ENCODE data around the gene MAVS. TPM values are rescaled to one million over a fixed set of nuclear protein-coding genes. Genes with fewer than 3 reads are reported as not detected.
"Not testable (repeated sequence)": the region's sequence is repeated elsewhere in the genome, so short reads cannot be mapped to it uniquely, and the experiment has no call there.

The MAVS gene
- total RNA-seq, 1 experiment from 2014 or later = 10.0 TPM

DNA sequence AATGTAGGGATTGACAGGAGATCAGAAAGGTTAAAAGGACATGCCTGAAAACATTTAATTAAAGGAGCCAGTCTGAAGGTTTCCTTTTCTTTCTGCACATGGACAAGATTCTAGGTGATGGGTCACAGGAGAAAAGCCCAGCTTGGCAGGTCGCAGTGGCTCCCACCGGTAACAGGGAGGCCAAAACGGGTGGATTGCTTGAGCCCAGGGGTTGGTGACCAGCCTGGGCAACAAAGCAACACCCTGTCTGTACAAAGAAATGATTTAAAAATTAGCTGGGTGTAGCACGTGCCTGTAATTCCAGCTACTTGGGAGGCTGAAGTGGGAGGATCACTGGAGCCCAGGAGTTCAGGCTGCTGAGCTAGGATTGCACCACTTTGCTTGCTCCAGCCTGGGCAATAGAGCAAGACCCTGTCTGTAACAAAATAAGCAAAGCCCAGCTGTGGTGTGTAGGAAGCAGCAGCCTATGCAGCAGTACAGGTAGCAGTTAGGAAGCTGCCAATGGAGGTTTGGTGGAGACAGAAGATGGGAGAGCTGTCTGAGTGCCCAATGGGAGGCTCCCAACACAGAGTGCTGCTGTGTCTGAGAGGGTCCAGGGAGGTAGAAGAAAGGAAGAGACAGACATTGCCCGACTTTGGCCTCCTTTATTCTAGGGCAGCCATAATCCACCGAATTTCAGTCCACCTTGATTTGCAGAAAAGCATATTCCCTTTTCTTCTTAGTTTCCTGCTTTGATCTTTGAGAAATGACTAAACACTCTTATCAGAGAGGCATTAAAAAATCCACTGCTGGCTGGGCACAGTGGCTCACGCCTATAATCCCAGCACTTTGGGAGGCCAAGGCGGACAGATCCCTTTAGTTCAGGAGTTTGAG lies 33.4 kb upstream of the MAVS start:
- in situ Hi-C loops (cut with HindIII; ENCODE audit: low pct_unique_long_range_greater_than_20kb, low sequenced_read_pairs) = no loop called here
- DNase-seq (ENCODE audit: low read depth) = peak; percentile 39

DNA sequence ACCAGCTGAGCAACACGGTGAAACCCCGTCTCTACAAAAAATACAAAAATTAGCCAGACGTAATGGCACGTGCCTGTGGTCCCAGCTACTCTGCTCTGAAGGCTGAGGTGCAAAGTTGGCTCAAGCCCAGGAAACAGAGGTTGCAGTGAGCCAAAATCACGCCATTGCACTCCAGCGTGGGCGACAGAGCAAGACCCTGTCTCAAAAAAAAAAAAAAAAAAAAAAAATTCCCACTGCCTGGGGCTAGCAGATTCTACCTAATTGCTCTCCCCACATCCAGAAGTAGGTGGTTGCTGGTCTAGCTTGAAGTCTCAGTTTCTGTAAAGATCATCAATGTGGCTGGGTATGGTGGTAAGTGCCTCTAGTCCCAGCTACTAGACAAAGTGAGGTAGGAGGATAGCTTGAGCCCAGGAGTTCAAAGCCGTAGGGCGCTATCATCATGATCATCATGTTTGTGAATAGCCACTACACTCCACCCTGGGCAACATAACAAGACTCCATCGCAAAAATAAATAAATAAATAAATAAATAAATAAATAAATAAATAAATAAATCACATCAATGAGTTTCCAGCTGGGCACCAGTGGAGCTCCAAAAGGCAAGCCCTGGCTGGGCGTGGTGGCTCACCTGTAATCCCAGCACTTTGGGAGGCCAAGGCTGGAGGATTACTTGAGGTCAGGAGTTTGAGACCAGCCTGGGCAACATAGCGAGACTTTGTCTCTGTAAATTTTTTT lies 32.6 kb upstream of the MAVS start:
- no peak for DNase-seq (ENCODE audit: low read depth)
- in situ Hi-C loops (cut with HindIII; ENCODE audit: low pct_unique_long_range_greater_than_20kb, low sequenced_read_pairs) = no loop called here

DNA sequence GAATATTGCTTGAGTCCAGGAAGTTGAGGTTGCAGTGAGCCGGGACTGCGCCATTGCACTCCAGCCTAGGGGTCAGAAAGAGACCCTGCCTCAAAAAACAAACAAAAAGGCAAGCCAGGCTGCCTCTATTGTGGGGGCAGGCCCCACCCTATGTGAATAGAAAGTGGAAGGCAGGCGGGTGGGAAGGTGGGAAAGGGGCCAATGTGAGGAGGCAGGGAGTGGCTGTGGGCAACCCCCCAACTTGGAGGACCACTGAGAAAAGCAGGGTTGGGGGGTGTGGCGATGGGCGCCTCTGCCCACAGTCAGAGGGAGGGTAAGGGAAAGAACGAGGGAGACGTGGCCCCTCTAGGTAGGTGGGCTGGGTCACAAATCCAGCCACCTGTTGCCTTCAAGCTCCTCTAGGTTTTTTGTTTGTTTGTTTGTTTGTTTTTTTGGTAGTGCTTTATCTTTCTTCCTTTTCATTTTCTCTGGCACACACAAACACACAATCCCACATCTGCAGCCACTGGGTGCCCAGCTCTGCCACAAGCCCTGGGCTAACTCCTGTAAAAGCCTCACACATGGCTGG lies 31.6 kb upstream of the MAVS start:
- DNase-seq (ENCODE audit: low read depth) = no peak
- in situ Hi-C loops (cut with HindIII; ENCODE audit: low pct_unique_long_range_greater_than_20kb, low sequenced_read_pairs) = no loop called here

DNA sequence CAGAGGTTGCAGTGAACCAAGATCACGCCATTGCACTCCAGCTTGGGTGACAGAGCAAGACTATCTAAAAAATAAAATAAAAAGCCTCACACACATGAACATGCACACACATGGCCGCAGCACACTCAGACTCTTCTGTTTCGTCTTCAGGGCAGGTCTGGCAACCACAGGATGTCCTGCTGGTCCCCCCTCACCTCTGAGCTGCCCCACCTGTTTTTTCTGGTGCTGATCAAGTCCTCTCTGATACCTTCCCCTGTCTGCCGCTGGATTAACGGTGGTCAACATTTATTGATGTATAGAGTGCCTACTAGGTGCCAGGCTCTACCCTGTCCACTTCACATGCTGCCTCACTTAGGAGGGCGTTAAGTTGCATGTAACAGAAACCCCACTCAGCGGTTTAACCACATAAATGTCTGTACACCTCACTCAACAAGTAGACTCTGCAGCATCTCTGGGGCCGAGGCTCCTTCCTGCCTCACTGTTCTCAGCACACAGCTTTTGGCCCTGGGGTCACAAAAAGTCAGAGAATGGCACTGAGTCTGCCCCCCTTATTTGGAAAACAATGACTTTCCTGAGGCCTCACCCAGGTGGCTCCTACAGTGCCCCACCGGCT lies 30.8 kb upstream of the MAVS start:
- no peak for DNase-seq (ENCODE audit: low read depth)
- in situ Hi-C loops (cut with HindIII; ENCODE audit: low pct_unique_long_range_greater_than_20kb, low sequenced_read_pairs) = no loop called here

DNA sequence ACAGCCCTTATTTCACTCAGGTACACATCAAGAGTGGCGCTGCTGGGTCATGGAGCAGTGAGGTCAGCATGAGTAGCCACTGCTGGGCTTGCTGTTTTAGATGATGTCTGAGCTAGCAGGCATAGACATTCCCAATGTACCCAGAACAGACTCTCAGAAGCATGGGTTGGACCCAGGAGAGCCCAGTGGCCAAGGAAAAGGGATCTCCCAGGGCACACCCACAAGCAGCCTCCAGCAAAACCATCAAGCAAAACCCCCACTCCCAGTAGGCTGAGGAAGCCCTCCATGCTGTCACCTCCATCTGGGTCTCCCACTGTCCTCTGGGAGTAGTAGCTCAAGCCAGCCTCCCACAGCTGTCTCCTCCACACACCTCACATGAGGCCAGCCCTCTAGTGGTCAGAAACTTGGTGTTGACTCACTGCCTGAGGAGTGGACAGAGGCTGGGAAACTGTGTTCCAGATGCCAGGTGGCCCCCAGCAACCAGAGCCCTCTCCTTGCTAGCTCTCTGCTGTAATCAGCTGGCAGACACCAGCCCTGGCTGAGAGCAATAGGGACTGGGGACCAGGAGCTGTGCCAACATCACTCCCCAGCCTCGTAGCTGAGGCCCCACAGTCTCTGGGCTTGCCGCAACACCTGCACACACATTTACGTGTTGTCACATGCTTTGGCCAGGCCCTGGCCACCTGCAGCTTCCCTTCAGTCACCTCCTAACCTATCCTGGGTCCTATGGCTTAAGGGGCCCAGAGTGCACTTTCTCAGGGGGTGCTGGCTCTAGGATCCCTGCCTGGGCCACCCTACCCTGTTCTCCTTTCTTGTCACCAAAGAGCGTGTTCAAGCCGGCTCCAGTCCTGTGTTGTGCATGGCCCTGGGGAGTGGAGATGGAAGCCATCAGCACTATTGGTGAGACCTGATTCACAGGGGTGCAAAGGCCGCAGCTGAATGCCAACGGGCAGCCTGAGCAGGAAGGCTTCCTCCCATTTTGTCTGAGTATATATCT lies 28.2 kb upstream of the MAVS start:
- peak; percentile 78 for DNase-seq (ENCODE audit: low read depth)
- in situ Hi-C loops (cut with HindIII; ENCODE audit: low pct_unique_long_range_greater_than_20kb, low sequenced_read_pairs) = no loop called here

DNA sequence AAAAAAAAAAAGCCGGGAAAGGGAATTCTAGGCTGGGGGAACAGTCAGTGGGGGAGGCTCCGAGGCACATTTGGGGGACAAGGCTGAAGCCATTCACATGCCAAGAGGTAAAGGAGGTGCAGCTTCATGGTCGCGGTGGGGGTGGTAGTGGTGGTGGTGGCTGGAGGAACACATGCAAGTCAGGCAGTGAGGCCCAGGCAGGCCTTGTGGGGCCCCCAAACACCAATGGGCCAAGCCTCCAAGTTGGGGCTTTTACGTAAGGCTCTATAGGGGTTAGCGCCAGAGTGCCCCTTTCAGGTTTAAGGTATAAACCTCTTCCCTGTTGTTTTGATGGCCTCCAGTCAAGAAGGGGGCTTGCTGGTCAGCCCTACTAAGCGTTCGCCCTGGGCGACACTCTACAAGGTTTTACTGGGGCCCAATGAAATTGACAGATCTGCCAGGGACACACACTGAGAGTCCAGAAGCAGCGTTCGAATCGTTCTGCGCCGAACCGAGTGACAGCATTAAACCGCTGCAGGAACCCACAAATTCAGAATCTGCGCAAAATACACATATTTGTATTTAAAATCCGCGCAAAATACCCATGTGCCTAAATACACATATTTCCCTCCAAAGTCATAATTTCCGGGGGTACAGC lies 27.1 kb upstream of the MAVS start:
- in situ Hi-C loops (cut with HindIII; ENCODE audit: low pct_unique_long_range_greater_than_20kb, low sequenced_read_pairs) = no loop called here
- DNase-seq (ENCODE audit: low read depth) = no peak

DNA sequence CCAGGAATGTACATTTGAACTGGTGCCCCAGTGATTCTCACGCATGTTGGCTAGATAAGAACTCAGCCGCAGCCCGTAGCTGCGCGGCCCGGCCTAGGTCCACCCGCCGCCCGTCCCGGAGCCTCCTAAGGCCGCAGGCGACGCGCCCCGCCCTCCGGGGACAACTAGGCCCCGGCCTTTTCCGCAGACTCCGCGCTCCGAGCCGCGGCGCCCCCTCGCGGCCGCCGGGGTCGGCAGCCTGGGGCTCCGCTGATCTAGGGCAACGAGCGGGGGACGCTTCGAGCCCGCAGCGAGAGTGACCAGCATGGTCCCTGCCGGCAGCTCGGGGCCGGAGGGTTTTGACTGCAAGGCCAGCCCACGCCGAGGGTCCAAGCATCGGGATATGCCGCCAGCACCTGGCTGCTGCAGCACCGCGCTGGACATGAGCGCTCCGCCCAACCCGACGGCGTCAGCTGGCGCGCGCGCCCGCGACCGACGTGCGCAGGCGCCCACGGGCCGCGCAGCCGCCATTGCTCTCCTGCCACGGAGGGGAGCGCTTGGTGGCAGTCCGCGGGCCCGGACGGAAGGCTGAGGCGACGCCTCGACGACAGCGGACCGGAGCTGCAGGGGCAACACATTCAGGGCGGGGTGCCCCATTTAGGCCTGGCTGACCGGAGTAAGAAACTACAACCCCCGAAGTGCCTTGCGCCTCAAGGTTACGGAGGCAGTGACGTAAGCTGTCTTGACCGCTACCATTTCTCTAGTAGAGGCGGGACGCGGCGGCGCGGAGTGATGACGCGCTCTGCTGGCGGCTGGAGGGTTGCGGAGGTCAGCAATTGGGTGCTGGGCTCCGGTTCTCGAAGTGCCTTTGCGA lies 26.4 kb upstream of the MAVS start, which contains the start of gene AP5S1:
AP5S1 (plus strand) TSS at position 500 of the 853 bp plus-strand sequence. CDS start 1,571 bp downstream, outside the sequence.
- in situ Hi-C loops (cut with HindIII; ENCODE audit: low pct_unique_long_range_greater_than_20kb, low sequenced_read_pairs) = no loop called here
- peak; percentile 97 for DNase-seq (ENCODE audit: low read depth)

DNA sequence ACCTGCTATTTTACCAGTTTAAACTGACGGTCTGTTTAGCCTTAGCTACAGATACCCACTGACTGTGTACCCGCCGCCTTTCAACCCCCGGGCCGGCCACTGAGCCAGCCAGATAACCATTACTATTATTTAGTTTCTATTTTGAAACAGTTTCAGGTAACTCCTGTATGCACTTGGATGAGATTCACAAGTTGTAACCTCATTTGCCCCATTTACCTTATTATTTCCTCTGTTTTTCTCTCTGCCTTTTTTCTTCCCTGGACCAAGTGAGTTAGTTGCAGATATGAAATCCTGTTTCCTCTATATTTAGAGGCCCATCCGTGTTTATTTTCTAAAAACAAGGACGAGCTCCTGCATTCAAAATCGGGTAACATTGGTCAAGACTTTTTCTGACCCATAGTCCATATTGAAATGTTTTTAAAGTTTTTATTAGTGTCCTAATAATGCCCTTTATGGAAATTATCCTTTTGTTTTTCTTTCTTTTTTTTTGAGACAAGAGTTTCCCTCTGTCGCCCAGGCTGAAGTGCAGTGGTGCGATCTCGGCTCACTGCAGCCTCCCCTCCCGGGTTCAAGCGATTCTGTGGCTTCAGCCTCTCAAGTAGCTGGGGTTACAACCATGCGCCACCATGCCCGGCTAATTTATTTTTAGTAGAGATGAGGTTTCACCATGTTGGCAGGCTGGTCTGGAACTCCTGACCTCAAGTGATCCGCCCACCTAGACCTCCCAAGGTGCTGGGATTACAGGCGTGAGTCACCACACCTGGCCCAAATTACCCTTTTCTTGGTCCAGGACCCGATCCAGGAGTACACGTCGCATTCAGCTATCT lies 25.5 kb upstream of the MAVS start:
- DNase-seq (ENCODE audit: low read depth) = no peak
- in situ Hi-C loops (cut with HindIII; ENCODE audit: low pct_unique_long_range_greater_than_20kb, low sequenced_read_pairs) = no loop called here

DNA sequence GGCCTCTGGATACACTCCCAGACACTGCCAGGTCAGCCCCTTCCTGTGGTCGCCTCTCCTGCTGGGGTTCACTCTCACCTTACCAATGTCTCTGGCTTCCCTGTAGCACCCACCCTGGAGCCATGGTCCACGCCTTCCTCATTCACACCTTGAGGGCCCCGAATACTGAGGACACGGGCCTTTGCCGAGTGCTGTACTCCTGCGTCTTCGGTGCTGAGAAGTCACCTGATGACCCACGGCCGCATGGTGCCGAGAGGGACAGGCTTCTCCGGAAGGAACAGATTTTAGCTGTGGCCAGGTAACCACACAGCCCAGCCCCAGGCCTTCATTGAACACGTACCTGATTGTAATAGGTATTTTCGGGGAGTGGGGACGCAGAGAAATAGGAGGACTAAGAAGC lies 24.6 kb upstream of the MAVS start:
- DNase-seq (ENCODE audit: low read depth) = no peak
- in situ Hi-C loops (cut with HindIII; ENCODE audit: low pct_unique_long_range_greater_than_20kb, low sequenced_read_pairs) = no loop called here

DNA sequence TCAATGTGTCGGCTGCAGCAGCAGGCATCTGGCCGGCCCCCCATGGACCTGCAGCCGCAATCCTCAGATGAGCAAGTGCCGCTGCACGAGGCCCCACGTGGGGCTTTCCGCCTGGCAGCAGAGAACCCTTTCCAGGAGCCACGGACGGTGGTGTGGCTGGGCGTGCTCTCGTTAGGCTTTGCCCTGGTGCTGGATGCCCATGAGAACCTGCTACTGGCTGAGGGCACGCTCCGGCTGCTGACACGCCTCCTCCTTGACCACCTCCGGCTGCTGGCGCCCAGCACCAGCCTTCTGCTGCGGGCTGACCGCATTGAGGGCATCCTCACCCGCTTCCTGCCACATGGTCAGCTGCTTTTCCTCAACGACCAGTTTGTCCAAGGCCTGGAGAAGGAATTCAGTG lies 22.8 kb upstream of the MAVS start:
- no peak for DNase-seq (ENCODE audit: low read depth)
- in situ Hi-C loops (cut with HindIII; ENCODE audit: low pct_unique_long_range_greater_than_20kb, low sequenced_read_pairs) = no loop called here

DNA sequence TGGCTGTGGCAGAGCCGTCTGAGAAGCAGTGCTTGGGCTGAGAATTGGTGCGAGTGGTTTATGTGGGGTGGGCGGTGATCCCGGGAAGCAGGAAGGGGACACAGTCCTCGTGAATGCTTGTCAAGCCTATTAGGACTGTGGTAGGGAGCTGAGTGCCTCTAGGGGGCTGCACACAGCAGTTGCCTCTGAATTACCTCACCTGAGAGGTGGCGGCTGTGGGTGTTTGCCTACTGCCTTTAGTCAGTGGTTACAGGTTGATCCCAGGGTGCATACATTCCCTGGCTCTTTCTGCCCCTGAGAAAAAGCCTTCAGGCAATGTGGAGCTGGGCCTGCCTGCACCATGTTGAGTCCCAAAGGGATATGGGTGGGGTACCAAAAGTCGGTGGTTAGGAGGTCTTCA lies 21.1 kb upstream of the MAVS start:
- in situ Hi-C loops (cut with HindIII; ENCODE audit: low pct_unique_long_range_greater_than_20kb, low sequenced_read_pairs) = no loop called here
- no peak for DNase-seq (ENCODE audit: low read depth)

DNA sequence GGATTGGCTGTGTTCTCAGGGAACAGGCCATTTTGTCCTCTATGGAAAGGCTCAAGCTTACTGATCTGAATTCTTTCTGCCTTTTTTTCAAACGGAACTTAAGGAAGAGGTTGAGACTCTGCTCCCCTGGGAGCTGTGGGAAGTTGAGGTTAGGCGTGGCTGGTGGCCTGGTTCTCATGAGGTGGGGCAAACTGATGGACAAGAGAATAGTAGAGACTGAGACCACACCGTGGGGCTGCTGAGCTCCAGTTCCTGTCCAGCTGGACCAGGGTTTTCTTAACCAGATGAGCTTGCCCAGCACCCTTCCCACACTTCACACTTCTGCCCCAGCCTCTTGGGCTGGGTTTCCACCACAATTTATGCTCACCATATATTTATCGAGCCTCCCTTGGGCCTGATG lies 20.2 kb upstream of the MAVS start:
- in situ Hi-C loops (cut with HindIII; ENCODE audit: low pct_unique_long_range_greater_than_20kb, low sequenced_read_pairs) = no loop called here
- DNase-seq (ENCODE audit: low read depth) = no peak

DNA sequence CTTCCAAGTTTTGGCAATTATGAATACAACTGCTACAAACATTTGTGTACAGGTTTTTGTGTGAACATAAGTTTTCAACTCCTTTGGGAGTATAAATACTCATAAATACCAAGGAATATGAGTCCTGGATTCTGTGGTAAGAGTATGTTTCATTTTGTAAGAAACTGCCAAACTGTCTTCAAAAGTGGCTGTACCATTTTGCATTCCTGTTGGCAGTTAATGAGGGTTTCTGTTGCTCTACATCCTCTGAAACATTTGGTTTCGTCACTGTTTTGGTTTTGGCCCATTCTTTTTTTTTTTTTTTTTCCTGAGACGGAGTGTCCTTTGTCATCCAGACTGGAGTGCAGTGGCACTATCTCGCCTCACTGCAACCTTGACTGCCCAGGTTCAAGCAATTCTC lies 17.8 kb upstream of the MAVS start:
- no peak for DNase-seq (ENCODE audit: low read depth)
- in situ Hi-C loops (cut with HindIII; ENCODE audit: low pct_unique_long_range_greater_than_20kb, low sequenced_read_pairs) = no loop called here

DNA sequence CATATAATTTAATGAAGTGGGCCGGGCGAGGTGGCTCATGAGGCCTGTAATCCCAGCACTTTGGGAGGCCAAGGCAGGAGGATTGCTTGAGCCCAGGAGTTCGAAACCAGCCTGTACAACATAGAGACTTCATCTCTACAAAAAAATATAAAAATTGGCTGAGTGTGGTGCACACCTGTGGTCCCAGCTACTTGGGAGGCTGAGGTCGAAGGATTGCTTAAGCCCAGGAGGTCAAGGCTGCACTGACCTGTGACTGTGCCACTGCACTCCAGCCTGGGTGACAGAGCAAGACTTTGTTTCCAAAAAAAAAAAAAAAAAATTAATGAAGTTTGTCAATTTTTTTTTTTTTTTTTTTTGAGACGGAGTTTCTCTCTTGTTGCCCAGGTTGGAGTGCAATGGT lies 16.7 kb upstream of the MAVS start:
- in situ Hi-C loops (cut with HindIII; ENCODE audit: low pct_unique_long_range_greater_than_20kb, low sequenced_read_pairs); DNase-seq (ENCODE audit: low read depth): not testable (repeated sequence)

DNA sequence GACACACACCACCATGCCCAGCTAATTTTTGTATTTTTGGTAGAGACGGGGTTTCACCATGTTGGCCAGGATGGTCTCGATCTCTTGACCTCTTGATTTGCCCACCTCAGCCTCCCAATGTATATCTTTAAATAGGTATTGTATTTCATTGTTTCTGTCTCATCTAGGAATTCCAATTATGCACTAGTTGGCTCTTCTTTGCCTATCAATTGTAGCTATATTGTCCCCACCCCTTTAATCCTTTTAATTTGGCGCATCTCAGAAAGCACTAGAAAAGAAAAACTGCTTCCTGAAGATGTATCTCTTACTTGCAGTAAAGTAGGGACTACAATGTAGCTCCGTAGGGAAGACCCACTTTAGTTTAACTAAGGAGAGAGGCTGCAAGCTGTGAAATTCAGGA lies 10.5 kb upstream of the MAVS start:
- in situ Hi-C loops (cut with HindIII; ENCODE audit: low pct_unique_long_range_greater_than_20kb, low sequenced_read_pairs) = no loop called here
- no peak for DNase-seq (ENCODE audit: low read depth)

DNA sequence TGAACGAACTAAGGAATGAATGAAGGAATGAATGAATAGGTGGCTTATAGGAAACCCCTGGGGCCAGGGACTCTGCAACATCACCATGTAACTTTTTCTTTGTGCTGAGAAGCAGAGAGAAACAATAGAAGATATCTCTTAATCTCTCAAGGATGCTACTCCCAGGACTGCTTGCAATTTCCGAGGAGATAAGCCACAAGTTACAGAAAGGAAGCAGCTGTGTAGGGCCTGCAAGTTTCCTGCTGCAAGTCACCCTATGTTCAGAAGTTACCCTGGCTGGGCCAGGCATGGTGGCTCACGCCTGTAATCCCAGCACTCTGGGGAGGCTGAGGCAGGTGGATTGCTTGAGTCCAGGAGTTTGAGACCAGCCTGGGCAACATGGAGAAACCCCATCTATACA lies 7.3 kb upstream of the MAVS start:
- no peak for DNase-seq (ENCODE audit: low read depth)
- in situ Hi-C loops (cut with HindIII; ENCODE audit: low pct_unique_long_range_greater_than_20kb, low sequenced_read_pairs) = no loop called here

Data from Caki2 (cell line).